ENCODE measurements around the gene DNAL4. TPM values are rescaled to one million over a fixed set of nuclear protein-coding genes. Genes with fewer than 3 reads are reported as not detected.
A peak's percentile ranks its signal among the peaks of the same experiment; 100 is the strongest.
"Not testable (repeated sequence)": the region's sequence is repeated elsewhere in the genome, so short reads cannot be mapped to it uniquely, and the experiment has no call there.

Gene DNAL4
- total RNA-seq, 1 experiment from 2014 or later = 15.6 TPM

- intact Hi-C loops (cut with micrococcal nuclease; ENCODE audit: unreplicated experiment) = no loop called here
- H3K27me3 Mint-ChIP-seq (ENCODE audit: unreplicated experiment) = peaks cover 96% of the 10 kb centered on the region
- no peaks in the 10 kb centered on the region for H3K9me3 Mint-ChIP-seq (ENCODE audit: low read depth, unreplicated experiment)
- TF ChIP-seq CTCF (IDR thresholded peaks at IDR 0.05; ENCODE audit: unreplicated experiment) = no peak
- no peak for DNase-seq
- H3K4me3 Mint-ChIP-seq (ENCODE audit: low read depth, unreplicated experiment) = no peak overlapping the region
- no peak overlapping the region for H3K27ac Mint-ChIP-seq (ENCODE audit: unreplicated experiment)
- H3K4me1 Mint-ChIP-seq (ENCODE audit: low read depth, unreplicated experiment) = no peaks in the 10 kb centered on the region
- CTCF ChIA-PET = no interaction called here
- BruUV-seq (replicated peaks) = no TSS peak
- no peaks in the 10 kb centered on the region for H3K36me3 Mint-ChIP-seq (ENCODE audit: insufficient read depth, unreplicated experiment)
These were observed 21.9 kb upstream of the DNAL4 start for GRCh38 chr22:38815842-38816241.

GRCh38 chr22:38811241-38811640 is 17.3 kb upstream of the DNAL4 start:
- TF ChIP-seq CTCF (IDR thresholded peaks at IDR 0.05; ENCODE audit: unreplicated experiment) = no peak
- peaks cover 69% of the 10 kb centered on the region for H3K27me3 Mint-ChIP-seq (ENCODE audit: unreplicated experiment)
- no TSS peak for BruUV-seq (replicated peaks)
- CTCF ChIA-PET = no interaction called here
- H3K4me3 Mint-ChIP-seq (ENCODE audit: low read depth, unreplicated experiment) = no peak overlapping the region
- intact Hi-C loops (cut with micrococcal nuclease; ENCODE audit: unreplicated experiment) = no loop called here
- H3K36me3 Mint-ChIP-seq (ENCODE audit: insufficient read depth, unreplicated experiment) = no peaks in the 10 kb centered on the region
- no peaks in the 10 kb centered on the region for H3K4me1 Mint-ChIP-seq (ENCODE audit: low read depth, unreplicated experiment)
- no peaks in the 10 kb centered on the region for H3K9me3 Mint-ChIP-seq (ENCODE audit: low read depth, unreplicated experiment)
- DNase-seq = no peak
- no peak overlapping the region for H3K27ac Mint-ChIP-seq (ENCODE audit: unreplicated experiment)

- H3K4me1 Mint-ChIP-seq (ENCODE audit: low read depth, unreplicated experiment); intact Hi-C loops (cut with micrococcal nuclease; ENCODE audit: unreplicated experiment); DNase-seq; H3K36me3 Mint-ChIP-seq (ENCODE audit: insufficient read depth, unreplicated experiment); BruUV-seq (replicated peaks); H3K27ac Mint-ChIP-seq (ENCODE audit: unreplicated experiment); CTCF ChIA-PET; H3K9me3 Mint-ChIP-seq (ENCODE audit: low read depth, unreplicated experiment); H3K4me3 Mint-ChIP-seq (ENCODE audit: low read depth, unreplicated experiment): not testable (repeated sequence)
- peaks cover 43% of the 10 kb centered on the region for H3K27me3 Mint-ChIP-seq (ENCODE audit: unreplicated experiment)
These were observed 11.2 kb upstream of the DNAL4 start for GRCh38 chr22:38805041-38805593.

- no peak for TF ChIP-seq CTCF (IDR thresholded peaks at IDR 0.05; ENCODE audit: unreplicated experiment)
- peaks cover 9% of the 10 kb centered on the region for H3K4me1 Mint-ChIP-seq (ENCODE audit: low read depth, unreplicated experiment)
- CTCF ChIA-PET = interaction anchor here (0.7 to 1.5 kb wide), 2 partner anchors 34 to 67 kb away, joined by 8 read pairs; no protein-coding TSS in a partner anchor
- H3K36me3 Mint-ChIP-seq (ENCODE audit: insufficient read depth, unreplicated experiment) = no peaks in the 10 kb centered on the region
- DNase-seq = peak; percentile 64
- BruUV-seq (replicated peaks) = no TSS peak
- H3K27me3 Mint-ChIP-seq (ENCODE audit: unreplicated experiment) = peaks cover 49% of the 10 kb centered on the region
- H3K9me3 Mint-ChIP-seq (ENCODE audit: low read depth, unreplicated experiment) = no peaks in the 10 kb centered on the region
- no peak overlapping the region for H3K27ac Mint-ChIP-seq (ENCODE audit: unreplicated experiment)
- intact Hi-C loops (cut with micrococcal nuclease; ENCODE audit: unreplicated experiment) = no loop called here
- no peak overlapping the region for H3K4me3 Mint-ChIP-seq (ENCODE audit: low read depth, unreplicated experiment)
These were observed 8.8 kb upstream of the DNAL4 start for GRCh38 chr22:38802671-38803121.

GRCh38 chr22:38799265-38800002 is 5.5 kb upstream of the DNAL4 start:
- Mint-ChIP-seq H3K27me3 (ENCODE audit: unreplicated experiment) (peaks cover 75% of the 10 kb centered on the region), H3K36me3 (ENCODE audit: insufficient read depth, unreplicated experiment) (no peaks in the 10 kb centered on the region), H3K9me3 (ENCODE audit: low read depth, unreplicated experiment) (no peaks in the 10 kb centered on the region), H3K4me3 (ENCODE audit: low read depth, unreplicated experiment) (no peak overlapping the region), H3K27ac (ENCODE audit: unreplicated experiment) (no peak overlapping the region), H3K4me1 (ENCODE audit: low read depth, unreplicated experiment) (peaks cover 9% of the 10 kb centered on the region)
- no peak for TF ChIP-seq CTCF (IDR thresholded peaks at IDR 0.05; ENCODE audit: unreplicated experiment)
- DNase-seq = no peak
- CTCF ChIA-PET = no interaction called here
- intact Hi-C loops (cut with micrococcal nuclease; ENCODE audit: unreplicated experiment) = no loop called here
- no TSS peak for BruUV-seq (replicated peaks)

Measured in Calu3 (cell line).